Right ventricle myocardium inferior (tissue), 1 donor: ENCODE results near the gene DSTYK. TPM values are rescaled to one million over a fixed set of nuclear protein-coding genes. Genes with fewer than 3 reads are reported as not detected.

ENCODE experiments used
- ATAC-seq: fragments of 200-7000 bp; cut with Tn5 transposase; one replicate; pipeline ENCODE4 v1.9.1; 2020; ENCODE audit warnings: mild to moderate bottlenecking, moderate library complexity
- DNase-seq: peaks from one replicate; pipeline ENCODE4 v3.0.0; 2021; ENCODE audit errors: missing footprints
- intact Hi-C: fragments of 100-400 bp; cut with DNase I; formaldehyde crosslinking; loops from one replicate; pipeline ENCODE4 v1.11.0; 2022
- long read RNA-seq: library from polyadenylated mRNA; unstranded; transcript quantifications from one replicate; pipeline ENCODE4 v2.0.0, GENCODE V29; 2021
- total RNA-seq: library from RNA; stranded (reverse); fragmentation: NEBNext Ultra II Directional; extraction: Animal tissue kit (Norgen Biotek cat#: 25700); gene quantifications from one replicate; pipeline ENCODE4 v1.2.1, GENCODE V29; 2021
- donor health status: DM: no; HTN: yes; CAD: no; lungs with severe emphysema.

The DSTYK gene, protein sequence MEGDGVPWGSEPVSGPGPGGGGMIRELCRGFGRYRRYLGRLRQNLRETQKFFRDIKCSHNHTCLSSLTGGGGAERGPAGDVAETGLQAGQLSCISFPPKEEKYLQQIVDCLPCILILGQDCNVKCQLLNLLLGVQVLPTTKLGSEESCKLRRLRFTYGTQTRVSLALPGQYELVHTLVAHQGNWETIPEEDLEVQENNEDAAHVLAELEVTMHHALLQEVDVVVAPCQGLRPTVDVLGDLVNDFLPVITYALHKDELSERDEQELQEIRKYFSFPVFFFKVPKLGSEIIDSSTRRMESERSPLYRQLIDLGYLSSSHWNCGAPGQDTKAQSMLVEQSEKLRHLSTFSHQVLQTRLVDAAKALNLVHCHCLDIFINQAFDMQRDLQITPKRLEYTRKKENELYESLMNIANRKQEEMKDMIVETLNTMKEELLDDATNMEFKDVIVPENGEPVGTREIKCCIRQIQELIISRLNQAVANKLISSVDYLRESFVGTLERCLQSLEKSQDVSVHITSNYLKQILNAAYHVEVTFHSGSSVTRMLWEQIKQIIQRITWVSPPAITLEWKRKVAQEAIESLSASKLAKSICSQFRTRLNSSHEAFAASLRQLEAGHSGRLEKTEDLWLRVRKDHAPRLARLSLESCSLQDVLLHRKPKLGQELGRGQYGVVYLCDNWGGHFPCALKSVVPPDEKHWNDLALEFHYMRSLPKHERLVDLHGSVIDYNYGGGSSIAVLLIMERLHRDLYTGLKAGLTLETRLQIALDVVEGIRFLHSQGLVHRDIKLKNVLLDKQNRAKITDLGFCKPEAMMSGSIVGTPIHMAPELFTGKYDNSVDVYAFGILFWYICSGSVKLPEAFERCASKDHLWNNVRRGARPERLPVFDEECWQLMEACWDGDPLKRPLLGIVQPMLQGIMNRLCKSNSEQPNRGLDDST
- total RNA-seq: 5.2 TPM
- long read RNA-seq, full-length matches to known transcripts: 7 of 11 reads
- long read RNA-seq, partial matches to known transcripts: 1 of 11 reads
- long read RNA-seq, other reads (novel, unspliced or antisense): 3 of 11 reads

GRCh38 chr1:205211169-205211838 is at the start of gene DSTYK:
DSTYK (minus strand) TSS chr1:205211702; CDS start chr1:205211535, 167 bp downstream.
- peak; percentile 98 for ATAC-seq
- intact Hi-C loops: loop anchor here (5.0 kb wide), 1 partner anchor 89 kb away; the partner anchor contains the start of gene RBBP5
- peak; percentile 95 for DNase-seq

- ATAC-seq (no peak), DNase-seq (no peak)
- intact Hi-C loops: loop anchor here (5.0 kb wide), 2 partner anchors 118 to 283 kb away; no protein-coding TSS in a partner anchor
Observed at GRCh38 chr1:205259998-205260397, 48.5 kb upstream of the DSTYK start.

DNA sequence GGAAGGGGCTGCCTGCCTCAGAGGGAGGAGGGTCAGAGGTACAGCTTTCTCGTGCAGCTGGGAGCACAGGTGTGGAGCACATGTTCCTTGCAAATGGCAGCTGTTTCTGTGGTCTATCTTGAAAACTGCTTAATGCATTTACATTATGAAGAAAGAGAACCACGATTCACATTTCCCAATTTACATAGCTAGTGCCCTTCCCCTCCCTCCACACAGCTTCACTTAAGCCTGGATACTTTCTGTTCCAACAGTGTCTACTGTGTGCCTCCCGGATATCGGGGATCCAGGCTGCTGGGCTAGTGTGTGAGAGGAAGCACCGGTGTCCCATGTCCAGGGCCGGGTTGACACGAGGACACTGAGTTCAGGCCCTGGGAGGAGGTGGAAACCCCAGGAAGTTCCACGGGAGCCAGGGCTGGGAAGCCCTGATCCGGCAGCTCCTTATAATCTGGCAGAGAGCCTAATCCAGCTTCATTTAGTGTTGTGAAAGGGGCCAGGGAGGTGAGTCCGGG is 47.9 kb upstream of the DSTYK start:
- intact Hi-C loops: loop anchor here (5.0 kb wide), 2 partner anchors 117 to 282 kb away; no protein-coding TSS in a partner anchor
- ATAC-seq: peak; percentile 12
- no peak for DNase-seq

DNA sequence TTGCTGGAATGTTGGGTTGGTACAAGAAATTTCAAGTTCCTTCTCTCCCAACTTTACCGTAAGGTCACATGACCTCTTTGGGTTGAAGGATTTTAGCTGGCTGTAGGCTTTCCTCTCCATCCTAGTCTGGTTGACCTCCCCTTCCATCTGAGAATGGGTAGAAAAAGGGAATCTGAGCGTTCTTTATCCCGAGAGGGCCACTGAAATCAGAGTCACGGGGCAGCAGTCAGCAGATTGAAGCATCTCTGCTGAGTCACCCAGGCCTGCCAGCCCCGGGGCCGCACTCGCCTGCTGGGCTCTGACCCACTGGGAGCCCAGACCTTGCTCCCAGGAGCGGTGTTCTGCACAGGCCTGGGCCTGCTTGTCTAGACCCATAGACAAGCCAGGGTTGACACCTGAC is 47.2 kb upstream of the DSTYK start:
- intact Hi-C loops: loop anchor here (5.0 kb wide), 2 partner anchors 116 to 281 kb away; no protein-coding TSS in a partner anchor
- DNase-seq (no peak), ATAC-seq (no peak)

GRCh38 chr1:205258261-205258691 is 46.8 kb upstream of the DSTYK start:
- intact Hi-C loops: loop anchor here (5.0 kb wide), 2 partner anchors 116 to 281 kb away; no protein-coding TSS in a partner anchor
- DNase-seq (no peak), ATAC-seq (no peak)

GRCh38 chr1:205257735-205258134 is 46.2 kb upstream of the DSTYK start:
- ATAC-seq (no peak), DNase-seq (no peak)
- intact Hi-C loops: loop anchor here (2.0 to 5.0 kb wide), 4 partner anchors 29 to 280 kb away; no protein-coding TSS in a partner anchor

- no peak for ATAC-seq
- no peak for DNase-seq
- intact Hi-C loops: loop anchor here (1.0 to 5.0 kb wide), 5 partner anchors 28 to 280 kb away; no protein-coding TSS in a partner anchor
Observed at GRCh38 chr1:205256951-205257625, 45.6 kb upstream of the DSTYK start.

- ATAC-seq (peak; percentile 93), DNase-seq (peak; percentile 92)
- intact Hi-C loops: loop anchor here (1.0 to 5.0 kb wide), 5 partner anchors 27 to 279 kb away; no protein-coding TSS in a partner anchor
Observed at GRCh38 chr1:205255941-205256780, 44.7 kb upstream of the DSTYK start.

GRCh38 chr1:205251576-205251975 is 40.1 kb upstream of the DSTYK start:
- DNase-seq: no peak
- intact Hi-C loops: loop anchor here (5.0 kb wide), 1 partner anchor 184 kb away; no protein-coding TSS in a partner anchor
- ATAC-seq: no peak

- intact Hi-C loops: loop anchor here (5.0 kb wide), 1 partner anchor 183 kb away; no protein-coding TSS in a partner anchor
- DNase-seq: no peak
- no peak for ATAC-seq
Observed at GRCh38 chr1:205250699-205251098, 39.2 kb upstream of the DSTYK start.

GRCh38 chr1:205249651-205250050 is 38.1 kb upstream of the DSTYK start:
- intact Hi-C loops: loop anchor here (5.0 kb wide), 1 partner anchor 182 kb away; no protein-coding TSS in a partner anchor
- no peak for ATAC-seq
- no peak for DNase-seq

- no peak for DNase-seq
- intact Hi-C loops: no loop called here
- ATAC-seq: peak; percentile 6
Observed at GRCh38 chr1:205248793-205249601, 37.5 kb upstream of the DSTYK start.

- ATAC-seq (peak; percentile 50), DNase-seq (no peak)
- intact Hi-C loops: no loop called here
Observed at GRCh38 chr1:205247130-205247921, 35.8 kb upstream of the DSTYK start.

- intact Hi-C loops: no loop called here
- no peak for DNase-seq
- ATAC-seq: no peak
Observed at GRCh38 chr1:205246351-205247119, 35.0 kb upstream of the DSTYK start.
